Ascending aorta (tissue), 2 donors: Measurements from ENCODE around the gene SETBP1. TPM values are rescaled to one million over a fixed set of nuclear protein-coding genes. Genes with fewer than 3 reads are reported as not detected.

Source experiments
- DNase-seq, 2 donors: peaks; one replicate each; pipeline ENCODE4 v3.0.0-alpha.2; 2019; ENCODE audit warnings: low spot score in 2 of 2
- H3K27ac ChIP-seq, 2 donors: fragments of 200-600 bp; sonication (generic); one replicate each; pipeline ENCODE4 v1.5.1; 2016 to 2017; ENCODE audit warnings: mild to moderate bottlenecking in 1 of 2
- H3K27me3 ChIP-seq: fragments of 200-600 bp; sonication (generic); one replicate; pipeline ENCODE4 v1.5.1; 2017
- H3K36me3 ChIP-seq, 2 donors: fragments of 200-600 bp; sonication (generic); one replicate each; pipeline ENCODE4 v1.5.1; 2016
- H3K4me1 ChIP-seq, 2 donors: fragments of 200-600 bp; sonication (generic); one replicate each; pipeline ENCODE4 v1.5.1; 2016 to 2017; ENCODE audit warnings: mild to moderate bottlenecking in 1 of 2
- H3K4me3 ChIP-seq, 2 donors: fragments of 200-600 bp; sonication (generic); one replicate each; pipeline ENCODE4 v1.5.1; 2016 to 2017; ENCODE audit warnings: mild to moderate bottlenecking in 1 of 2
- H3K9me3 ChIP-seq, 2 donors: fragments of 200-600 bp; sonication (generic); one replicate each; pipeline ENCODE4 v1.5.1; 2016
- CTCF ChIP-seq, 3 experiments: fragments of 200-600 bp in 2 of 3; fragments of 450-650 bp in 1 of 3; sonication (generic) in 2 of 3; IDR thresholded peaks; one replicate each; pipeline ENCODE4 v1.5.1; 2016 to 2019; ENCODE audit warnings: antibody characterized with exemption in 3 of 3, mild to moderate bottlenecking in 1 of 3, moderate library complexity in 1 of 3
- intact Hi-C: fragments of 100-400 bp; cut with DNase I; formaldehyde crosslinking; loops from one replicate; pipeline ENCODE4 v1.15.1; 2023
- total RNA-seq: library from RNA; depleted of rRNA; stranded (reverse); fragments of >200 nt; gene quantifications from one replicate; pipeline ENCODE4 v1.1.0, GENCODE V29; 2016

The SETBP1 gene
- total RNA-seq, 1 donor from 2014 or later: 23.5 TPM

GRCh38 chr18:44727291-44727690 lies 46.6 kb downstream of the SETBP1 start:
- Histone ChIP-seq H3K27me3 (no peaks in the 10 kb centered on the region), H3K4me1 (peaks cover 9 to 30% of the 10 kb centered on the region in 2 donors), H3K27ac (no peak overlapping the region), H3K4me3 (no peak overlapping the region), H3K36me3 (no peaks in the 10 kb centered on the region), H3K9me3 (no peaks in the 10 kb centered on the region)
- intact Hi-C loops: loop anchor here (5.0 kb wide), 1 partner anchor 45 kb away; the partner anchor contains the start of gene SETBP1
- no peak for DNase-seq
- TF ChIP-seq CTCF (IDR thresholded peaks at IDR 0.05): no peak

GRCh38 chr18:44729631-44730101 lies 49.0 kb downstream of the SETBP1 start:
- intact Hi-C loops: loop anchor here (5.0 kb wide), 1 partner anchor 47 kb away; the partner anchor contains the start of gene SETBP1
- peaks cover 9 to 17% of the 10 kb centered on the region in 2 donors for H3K4me1 ChIP-seq
- H3K27ac ChIP-seq: no peak overlapping the region
- no peak overlapping the region for H3K4me3 ChIP-seq
- H3K9me3 ChIP-seq: no peaks in the 10 kb centered on the region
- no peaks in the 10 kb centered on the region for H3K27me3 ChIP-seq
- DNase-seq: no peak
- H3K36me3 ChIP-seq: no peaks in the 10 kb centered on the region
- no peak for TF ChIP-seq CTCF (IDR thresholded peaks at IDR 0.05)

- Histone ChIP-seq H3K36me3 (no peaks in the 10 kb centered on the region), H3K4me3 (no peak overlapping the region), H3K9me3 (no peaks in the 10 kb centered on the region), H3K27ac (no peak overlapping the region), H3K4me1 (peaks cover 3 to 9% of the 10 kb centered on the region in 2 donors), H3K27me3 (no peaks in the 10 kb centered on the region)
- intact Hi-C loops: no loop called here
- no peak for DNase-seq
- no peak for TF ChIP-seq CTCF (IDR thresholded peaks at IDR 0.05)
Measured at GRCh38 chr18:44730803-44731529, 50.3 kb downstream of the SETBP1 start.

GRCh38 chr18:44731530-44732237 lies 51.0 kb downstream of the SETBP1 start:
- no peaks in the 10 kb centered on the region for H3K9me3 ChIP-seq
- TF ChIP-seq CTCF (IDR thresholded peaks at IDR 0.05): no peak
- H3K4me3 ChIP-seq: no peak overlapping the region
- no peak overlapping the region for H3K27ac ChIP-seq
- H3K27me3 ChIP-seq: no peaks in the 10 kb centered on the region
- no peak for DNase-seq
- intact Hi-C loops: no loop called here
- H3K4me1 ChIP-seq: peaks cover 0 to 1% of the 10 kb centered on the region in 2 donors
- H3K36me3 ChIP-seq: no peaks in the 10 kb centered on the region

- H3K27ac ChIP-seq: no peak overlapping the region
- H3K9me3 ChIP-seq: no peaks in the 10 kb centered on the region
- no peak overlapping the region for H3K4me3 ChIP-seq
- H3K36me3 ChIP-seq: no peaks in the 10 kb centered on the region
- peaks cover 0 to 4% of the 10 kb centered on the region in 2 donors for H3K4me1 ChIP-seq
- DNase-seq: no peak
- intact Hi-C loops: no loop called here
- no peak for TF ChIP-seq CTCF (IDR thresholded peaks at IDR 0.05)
- no peaks in the 10 kb centered on the region for H3K27me3 ChIP-seq
Measured at GRCh38 chr18:44732238-44732563, 51.5 kb downstream of the SETBP1 start.
